Measurements from ENCODE around the gene AGAP3. TPM values are rescaled to one million over a fixed set of nuclear protein-coding genes. Genes with fewer than 3 reads are reported as not detected.

The AGAP3 gene
- total RNA-seq, 2 experiments from 2014 or later, result 41.2 to 48.5 TPM

GRCh38 chr7:151056666-151057505, 29.4 kb upstream of the AGAP3 start:
- ChIA-PET CTCF (interaction anchor here (1.0 to 2.4 kb wide), 3 partner anchors 29 to 58 kb away, joined by 3 to 7 read pairs (median 3); partner anchors contain the start of genes ABCB8 and AGAP3), POLR2A (no interaction called here)

- CTCF ChIA-PET, result interaction anchor here (1.0 to 2.4 kb wide), 3 partner anchors 28 to 58 kb away, joined by 3 to 7 read pairs (median 7); partner anchors contain the start of genes ABCB8 and AGAP3
- POLR2A ChIA-PET, result interaction anchor here (0.6 kb wide), 1 partner anchor 29 kb away, joined by 3 read pairs; the partner anchor contains the start of gene ABCB8
Observed at GRCh38 chr7:151057506-151057988, 28.7 kb upstream of the AGAP3 start, which contains the start of gene CDK5. Gene CDK5, minus strand, starts transcription at chr7:151057897. Its CDS starts 49 bp downstream, at chr7:151057848.

GRCh38 chr7:151057989-151058780, 28.1 kb upstream of the AGAP3 start:
- ChIA-PET POLR2A (interaction anchor here (0.6 to 1.2 kb wide), 3 partner anchors 10 to 30 kb away, joined by 3 to 4 read pairs (median 3); partner anchors contain the start of gene ABCB8), CTCF (interaction anchor here (1.0 to 2.4 kb wide), 6 partner anchors 27 to 111 kb away, joined by 3 to 7 read pairs (median 3); partner anchors contain the start of genes ABCB8 and AGAP3)

- ChIA-PET POLR2A (interaction anchor here (0.6 to 1.2 kb wide), 3 partner anchors 9 to 40 kb away, joined by 3 to 4 read pairs (median 3); no protein-coding TSS in a partner anchor), CTCF (interaction anchor here (1.2 to 2.4 kb wide), 5 partner anchors 27 to 111 kb away, joined by 3 to 7 read pairs (median 3); partner anchors contain the start of genes ABCB8 and AGAP3)
Observed at GRCh38 chr7:151058781-151059366, 27.4 kb upstream of the AGAP3 start.

GRCh38 chr7:151059367-151060112, 26.7 kb upstream of the AGAP3 start, which contains the start of gene SLC4A2:
Gene SLC4A2, plus strand, starts transcription at chr7:151059589. Its CDS starts 2,399 bp downstream, at chr7:151061988.
- ChIA-PET CTCF (interaction anchor here (1.0 to 2.4 kb wide), 6 partner anchors 9 to 110 kb away, joined by 3 to 7 read pairs (median 3); partner anchors contain the start of genes AGAP3 and FASTK), POLR2A (interaction anchor here (0.6 to 1.2 kb wide), 4 partner anchors 9 to 40 kb away, joined by 3 to 4 read pairs (median 3); no protein-coding TSS in a partner anchor)

GRCh38 chr7:151060113-151060415, 26.2 kb upstream of the AGAP3 start:
- ChIA-PET CTCF (interaction anchor here (1.0 to 1.5 kb wide), 5 partner anchors 9 to 97 kb away, joined by 3 to 6 read pairs (median 3); partner anchors contain the start of gene FASTK), POLR2A (interaction anchor here (0.6 to 0.7 kb wide), 3 partner anchors 25 to 106 kb away, joined by 3 read pairs; no protein-coding TSS in a partner anchor)

- CTCF ChIA-PET, result interaction anchor here (0.6 to 1.5 kb wide), 7 partner anchors 8 to 243 kb away, joined by 3 to 6 read pairs (median 4); partner anchors contain the start of gene FASTK
- POLR2A ChIA-PET, result interaction anchor here (0.6 to 0.7 kb wide), 4 partner anchors 24 to 105 kb away, joined by 3 read pairs; no protein-coding TSS in a partner anchor
Observed at GRCh38 chr7:151060416-151061212, 25.7 kb upstream of the AGAP3 start.

GRCh38 chr7:151061213-151062110, 24.8 kb upstream of the AGAP3 start:
- CTCF ChIA-PET, result interaction anchor here (1.5 to 1.9 kb wide), 5 partner anchors 13 to 99 kb away, joined by 3 to 7 read pairs (median 4); partner anchors contain the start of gene FASTK
- POLR2A ChIA-PET, result interaction anchor here (0.6 kb wide), 1 partner anchor 36 kb away, joined by 3 read pairs; no protein-coding TSS in a partner anchor

- ChIA-PET POLR2A (no interaction called here), CTCF (interaction anchor here (1.5 to 1.9 kb wide), 3 partner anchors 12 to 48 kb away, joined by 3 to 7 read pairs (median 4); partner anchors contain the start of gene FASTK)
Observed at GRCh38 chr7:151062111-151062398, 24.2 kb upstream of the AGAP3 start.

- CTCF ChIA-PET, result interaction anchor here (0.7 to 1.9 kb wide), 5 partner anchors 10 to 235 kb away, joined by 3 to 7 read pairs (median 4); partner anchors contain the start of gene FASTK
Observed at GRCh38 chr7:151062399-151063211, 23.7 kb upstream of the AGAP3 start.

GRCh38 chr7:151063212-151063561, 23.1 kb upstream of the AGAP3 start:
- POLR2A ChIA-PET, result interaction anchor here (0.6 kb wide), 1 partner anchor 240 kb away, joined by 3 read pairs; no protein-coding TSS in a partner anchor

More at GRCh38 chr7:151062399-151063211, 23.7 kb upstream of the AGAP3 start:
- POLR2A ChIA-PET, result interaction anchor here (0.6 kb wide), 1 partner anchor 240 kb away, joined by 3 read pairs; no protein-coding TSS in a partner anchor

GRCh38 chr7:151064454-151064853, 21.8 kb upstream of the AGAP3 start:
- CTCF ChIA-PET, result no interaction called here
- POLR2A ChIA-PET, result no interaction called here

More at GRCh38 chr7:151063212-151063561, 23.1 kb upstream of the AGAP3 start:
- CTCF ChIA-PET, result interaction anchor here (0.9 to 1.9 kb wide), 4 partner anchors 9 to 47 kb away, joined by 3 to 7 read pairs (median 4); partner anchors contain the start of gene FASTK

GRCh38 chr7:151064993-151065392, 21.3 kb upstream of the AGAP3 start:
- POLR2A ChIA-PET, result no interaction called here
- CTCF ChIA-PET, result interaction anchor here (1.2 kb wide), 1 partner anchor 37 kb away, joined by 3 read pairs; the partner anchor contains the start of gene ABCB8

GRCh38 chr7:151065516-151065915, 20.8 kb upstream of the AGAP3 start:
- CTCF ChIA-PET, result interaction anchor here (1.2 kb wide), 1 partner anchor 37 kb away, joined by 3 read pairs; the partner anchor contains the start of gene ABCB8
- POLR2A ChIA-PET, result interaction anchor here (1.2 kb wide), 1 partner anchor 12 kb away, joined by 4 read pairs; no protein-coding TSS in a partner anchor
